IMR-90 (cell line): Measurements from ENCODE around the gene RNF112.

Experiments
- FOS ChIP-seq: fragments of 150-350 bp; IDR thresholded peaks from 2 replicates; pipeline ENCODE4 v1.6.1; 2016; ENCODE audit warnings: low read depth, low read length
- MAFK ChIP-seq: IDR thresholded peaks from 2 replicates; pipeline ENCODE4 v1.6.1; 2012; ENCODE audit warnings: low read depth, low read length, improper control_type of control experiment
- POLR2A ChIP-seq: IDR thresholded peaks from 2 replicates; pipeline ENCODE4 v1.6.1; 2012; ENCODE audit warnings: mild to moderate bottlenecking, low read depth, low read length
- RAD21 ChIP-seq: IDR thresholded peaks from 2 replicates; pipeline ENCODE4 v1.6.1; 2012; ENCODE audit warnings: low read length, improper control_type of control experiment
- RCOR1 ChIP-seq: IDR thresholded peaks from 2 replicates; pipeline ENCODE4 v1.6.1; 2012; ENCODE audit warnings: mild to moderate bottlenecking, low read length, improper control_type of control experiment; ENCODE audit not compliant: insufficient replicate concordance
- RFX5 ChIP-seq: IDR thresholded peaks from 2 replicates; pipeline ENCODE4 v1.8.0; 2012; ENCODE audit warnings: low read depth, mild to moderate bottlenecking, low read length, moderate library complexity
- SMC3 ChIP-seq: fragments of 150-350 bp; IDR thresholded peaks from 2 replicates; pipeline ENCODE4 v1.6.1; 2016; ENCODE audit warnings: low read depth, mild to moderate bottlenecking, antibody characterized with exemption, low read length, moderate library complexity
- TF ChIP-seq, protein P1 (sequence below): conservative IDR thresholded peaks from 2 replicates; pipeline ENCODE4 v1.5.1; 2012; ENCODE audit warnings: mild to moderate bottlenecking, low read depth, low read length, improper control_type of control experiment
- TF ChIP-seq, protein P2 (sequence below): fragments of 150-350 bp; IDR thresholded peaks from 2 replicates; pipeline ENCODE4 v1.6.1; 2017; ENCODE audit warnings: mild to moderate bottlenecking, antibody characterized with exemption, low read length, low read depth
- TF ChIP-seq, protein P3 (sequence below): fragments of 150-350 bp; IDR thresholded peaks from 2 replicates; pipeline ENCODE4 v1.6.1; 2016; ENCODE audit warnings: low read depth, mild to moderate bottlenecking, low read length, moderate library complexity, borderline replicate concordance

DNA sequence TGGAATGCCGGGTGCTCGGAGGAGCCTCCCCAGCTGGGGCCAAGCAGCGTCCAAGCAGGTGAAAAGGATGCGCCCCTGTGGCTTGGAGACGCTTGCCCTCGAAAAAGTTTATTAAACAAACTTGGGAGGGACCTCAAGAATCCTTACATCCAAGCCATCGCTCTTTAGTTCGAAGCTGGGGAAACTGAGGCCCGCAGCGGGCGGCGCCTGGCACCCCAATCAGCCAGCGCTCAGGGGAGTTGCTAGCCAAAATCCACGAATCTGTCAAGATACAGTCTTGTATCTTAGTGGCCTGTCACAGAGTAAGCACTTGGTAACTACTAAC lies 48.0 kb upstream of the RNF112 start:
- TF ChIP-seq, protein P1, sequence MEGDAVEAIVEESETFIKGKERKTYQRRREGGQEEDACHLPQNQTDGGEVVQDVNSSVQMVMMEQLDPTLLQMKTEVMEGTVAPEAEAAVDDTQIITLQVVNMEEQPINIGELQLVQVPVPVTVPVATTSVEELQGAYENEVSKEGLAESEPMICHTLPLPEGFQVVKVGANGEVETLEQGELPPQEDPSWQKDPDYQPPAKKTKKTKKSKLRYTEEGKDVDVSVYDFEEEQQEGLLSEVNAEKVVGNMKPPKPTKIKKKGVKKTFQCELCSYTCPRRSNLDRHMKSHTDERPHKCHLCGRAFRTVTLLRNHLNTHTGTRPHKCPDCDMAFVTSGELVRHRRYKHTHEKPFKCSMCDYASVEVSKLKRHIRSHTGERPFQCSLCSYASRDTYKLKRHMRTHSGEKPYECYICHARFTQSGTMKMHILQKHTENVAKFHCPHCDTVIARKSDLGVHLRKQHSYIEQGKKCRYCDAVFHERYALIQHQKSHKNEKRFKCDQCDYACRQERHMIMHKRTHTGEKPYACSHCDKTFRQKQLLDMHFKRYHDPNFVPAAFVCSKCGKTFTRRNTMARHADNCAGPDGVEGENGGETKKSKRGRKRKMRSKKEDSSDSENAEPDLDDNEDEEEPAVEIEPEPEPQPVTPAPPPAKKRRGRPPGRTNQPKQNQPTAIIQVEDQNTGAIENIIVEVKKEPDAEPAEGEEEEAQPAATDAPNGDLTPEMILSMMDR = no peak
- TF ChIP-seq RCOR1 = no peak
- no peak for TF ChIP-seq POLR2A
- no peak for TF ChIP-seq SMC3
- TF ChIP-seq RAD21 = no peak
- no peak for TF ChIP-seq RFX5
- TF ChIP-seq, protein P2, sequence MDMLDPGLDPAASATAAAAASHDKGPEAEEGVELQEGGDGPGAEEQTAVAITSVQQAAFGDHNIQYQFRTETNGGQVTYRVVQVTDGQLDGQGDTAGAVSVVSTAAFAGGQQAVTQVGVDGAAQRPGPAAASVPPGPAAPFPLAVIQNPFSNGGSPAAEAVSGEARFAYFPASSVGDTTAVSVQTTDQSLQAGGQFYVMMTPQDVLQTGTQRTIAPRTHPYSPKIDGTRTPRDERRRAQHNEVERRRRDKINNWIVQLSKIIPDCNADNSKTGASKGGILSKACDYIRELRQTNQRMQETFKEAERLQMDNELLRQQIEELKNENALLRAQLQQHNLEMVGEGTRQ = no peak
- TF ChIP-seq MAFK = no peak
- no peak for TF ChIP-seq FOS
- TF ChIP-seq, protein P3, sequence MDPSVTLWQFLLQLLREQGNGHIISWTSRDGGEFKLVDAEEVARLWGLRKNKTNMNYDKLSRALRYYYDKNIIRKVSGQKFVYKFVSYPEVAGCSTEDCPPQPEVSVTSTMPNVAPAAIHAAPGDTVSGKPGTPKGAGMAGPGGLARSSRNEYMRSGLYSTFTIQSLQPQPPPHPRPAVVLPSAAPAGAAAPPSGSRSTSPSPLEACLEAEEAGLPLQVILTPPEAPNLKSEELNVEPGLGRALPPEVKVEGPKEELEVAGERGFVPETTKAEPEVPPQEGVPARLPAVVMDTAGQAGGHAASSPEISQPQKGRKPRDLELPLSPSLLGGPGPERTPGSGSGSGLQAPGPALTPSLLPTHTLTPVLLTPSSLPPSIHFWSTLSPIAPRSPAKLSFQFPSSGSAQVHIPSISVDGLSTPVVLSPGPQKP = no peak
